Measurements from ENCODE around the gene DHDH.
"Not testable (repeated sequence)": the region's sequence is repeated elsewhere in the genome, so short reads cannot be mapped to it uniquely, and the experiment has no call there.

Gene DHDH

GRCh38 chr19:48921721-48922500, 11.6 kb upstream of the DHDH start:
- no peak for TF ChIP-seq TAF1 (IDR thresholded peaks at IDR 0.05; ENCODE audit: borderline replicate concordance, low read depth, low read length)
- no peak for TF ChIP-seq POLR2A (IDR thresholded peaks at IDR 0.05; ENCODE audit: low read depth, low read length)
- no peak for TF ChIP-seq POLR2AphosphoS5 (IDR thresholded peaks at IDR 0.05; ENCODE audit: low read depth, low read length)
- FAIRE-seq (no peak), DNase-seq (ENCODE audit: insufficient read length) (no peak)

- TF ChIP-seq POLR2AphosphoS5 (IDR thresholded peaks at IDR 0.05; ENCODE audit: low read depth, low read length): no peak
- no peak for TF ChIP-seq POLR2A (IDR thresholded peaks at IDR 0.05; ENCODE audit: low read depth, low read length)
- TF ChIP-seq TAF1 (IDR thresholded peaks at IDR 0.05; ENCODE audit: borderline replicate concordance, low read depth, low read length): no peak
- FAIRE-seq (no peak), DNase-seq (ENCODE audit: insufficient read length) (no peak)
Measured at GRCh38 chr19:48922548-48923490, 10.7 kb upstream of the DHDH start.

DNA sequence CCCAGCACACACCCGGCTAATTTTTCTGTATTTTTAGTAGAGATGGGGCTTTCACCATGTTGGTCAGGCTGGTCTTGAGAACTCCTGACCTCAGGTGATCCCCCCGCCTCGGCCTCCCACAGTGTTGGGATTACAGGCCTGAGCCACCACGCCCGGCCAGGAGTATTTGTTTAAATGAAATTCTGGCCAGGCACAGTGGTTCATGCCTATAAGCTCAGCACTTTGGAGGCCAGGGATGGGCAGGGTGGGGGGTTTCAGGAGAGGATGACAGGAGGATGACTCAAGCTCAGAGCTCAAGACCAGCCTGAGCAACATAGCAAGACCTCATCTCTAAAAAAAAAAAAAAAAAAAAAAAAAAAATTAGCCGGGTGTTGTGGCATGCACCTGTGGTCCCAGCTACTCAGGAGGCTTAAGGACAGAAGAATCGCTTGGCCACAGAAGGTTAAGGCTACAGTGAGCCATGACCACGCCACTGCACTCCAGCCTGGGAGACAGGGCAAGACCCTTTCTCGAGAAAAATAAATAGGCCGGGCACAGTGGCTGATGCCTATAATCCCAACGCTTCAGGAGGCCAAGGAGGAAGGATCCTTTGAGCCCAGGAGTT, 8.2 kb upstream of the DHDH start:
- no peak for FAIRE-seq
- TF ChIP-seq POLR2A (IDR thresholded peaks at IDR 0.05; ENCODE audit: low read depth, low read length): no peak
- no peak for TF ChIP-seq POLR2AphosphoS5 (IDR thresholded peaks at IDR 0.05; ENCODE audit: low read depth, low read length)
- no peak for TF ChIP-seq TAF1 (IDR thresholded peaks at IDR 0.05; ENCODE audit: borderline replicate concordance, low read depth, low read length)
- no peak for DNase-seq (ENCODE audit: insufficient read length)

DNA sequence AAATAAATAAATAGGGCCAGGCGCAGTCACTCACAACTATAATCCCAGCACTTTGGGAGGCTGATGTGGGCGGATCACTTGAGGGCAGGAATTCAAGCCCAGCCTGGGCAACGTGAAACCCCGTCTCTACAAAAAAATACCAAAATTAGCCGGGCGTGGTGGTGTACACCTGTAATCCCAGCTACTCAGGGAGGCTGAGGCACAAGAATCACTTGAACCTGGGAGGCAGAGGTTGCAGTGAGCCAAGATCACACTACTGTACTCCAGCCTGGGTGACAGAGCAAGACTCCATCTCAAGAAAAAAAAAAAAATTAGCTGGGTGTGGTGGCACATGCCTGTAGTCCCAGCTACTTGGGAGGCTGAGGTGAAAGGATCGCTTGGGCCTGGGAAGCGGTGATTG, 7.6 kb upstream of the DHDH start:
- FAIRE-seq; DNase-seq (ENCODE audit: insufficient read length): not testable (repeated sequence)

DNA sequence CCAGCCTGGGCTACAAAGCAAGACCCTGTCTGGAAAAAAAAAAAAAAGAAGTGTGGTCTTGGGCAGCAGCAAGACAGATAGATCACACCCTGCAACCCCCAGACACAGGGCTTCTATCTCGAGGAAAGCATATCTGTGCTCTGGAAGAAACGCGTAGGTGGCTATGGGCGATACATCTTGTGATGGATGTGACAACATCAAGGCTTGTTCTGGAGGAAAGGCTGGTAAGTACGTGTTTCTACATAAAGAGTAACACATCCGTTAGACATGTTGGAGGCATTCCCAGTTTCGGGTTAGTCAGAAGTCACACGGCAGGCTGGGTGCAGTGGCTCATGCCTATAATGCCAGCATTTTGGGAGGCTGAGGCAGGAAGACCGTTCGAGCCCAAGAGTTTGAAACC, 6.6 kb upstream of the DHDH start:
- FAIRE-seq (no peak), DNase-seq (ENCODE audit: insufficient read length) (no peak)
- TF ChIP-seq TAF1 (IDR thresholded peaks at IDR 0.05; ENCODE audit: borderline replicate concordance, low read depth, low read length) (no peak), POLR2AphosphoS5 (IDR thresholded peaks at IDR 0.05; ENCODE audit: low read depth, low read length) (no peak), POLR2A (IDR thresholded peaks at IDR 0.05; ENCODE audit: low read depth, low read length) (0 out of 2 replicates have a peak, but pooled peaks have one; percentile 22)

DNA sequence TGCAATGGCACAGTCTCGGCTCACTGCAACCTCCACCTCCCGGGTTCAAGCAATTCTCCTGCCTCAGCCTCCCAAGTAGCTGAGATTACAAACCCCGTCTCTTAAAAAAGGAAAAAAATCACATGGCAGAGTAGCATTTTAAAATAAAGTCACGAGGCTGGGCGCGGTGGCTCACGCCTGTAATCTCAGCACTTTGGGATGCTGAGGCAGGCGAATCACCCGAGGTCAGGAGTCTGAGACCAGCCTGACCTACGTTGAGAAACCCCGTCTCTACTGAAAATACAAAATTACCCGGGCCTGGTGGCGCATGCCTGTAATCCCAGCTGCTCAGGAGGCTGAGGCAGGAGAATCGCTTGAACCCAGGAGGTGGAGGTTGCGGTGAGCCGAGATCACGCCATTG, 5.8 kb upstream of the DHDH start:
- not testable (repeated sequence) for DNase-seq (ENCODE audit: insufficient read length); FAIRE-seq

DNA sequence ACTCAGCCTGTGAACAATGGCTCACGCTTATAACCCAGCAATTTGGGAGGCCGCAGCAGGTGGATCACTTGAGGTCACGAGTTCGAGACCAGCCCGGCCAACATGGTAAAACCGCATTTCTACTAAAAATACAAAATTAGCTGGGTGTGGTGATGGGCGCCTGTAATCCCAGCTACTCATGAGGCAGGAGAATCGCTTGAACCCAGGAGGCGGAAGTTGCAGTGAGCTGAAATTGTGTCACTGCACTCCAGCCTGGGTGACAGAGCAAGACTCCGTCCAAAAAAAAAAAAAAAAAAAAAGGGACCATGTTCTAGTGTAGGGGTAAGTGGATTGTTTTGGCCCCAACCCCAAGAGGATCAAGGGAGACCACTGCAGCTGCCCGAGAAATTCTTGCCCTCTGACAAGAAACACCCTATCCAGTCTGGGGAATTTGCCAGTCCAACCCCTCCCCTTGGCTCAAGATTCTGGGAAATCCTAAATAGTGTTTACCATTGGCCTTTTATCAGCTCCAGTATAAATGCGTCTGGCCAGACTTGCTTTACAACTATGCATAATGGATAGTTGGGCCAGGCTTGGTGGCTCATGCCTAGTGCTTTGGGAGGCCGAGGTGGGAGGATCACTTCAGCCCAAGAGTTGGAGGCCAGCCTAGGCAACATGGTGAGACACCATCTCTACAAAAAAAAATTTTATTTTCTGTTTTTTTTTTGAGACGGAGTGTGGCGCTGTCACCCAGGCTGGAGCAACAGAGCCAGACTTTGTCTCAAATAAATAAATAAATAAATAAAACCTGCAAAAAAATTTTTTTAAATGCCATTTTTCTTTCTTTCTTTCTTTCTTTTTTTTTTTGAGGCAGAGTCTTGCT, 5.1 kb upstream of the DHDH start:
- FAIRE-seq: no peak

GRCh38 chr19:48934837-48935236, 1.3 kb downstream of the DHDH start:
- DNase-seq (ENCODE audit: insufficient read length) (no peak), FAIRE-seq (no peak)
- TF ChIP-seq POLR2A (IDR thresholded peaks at IDR 0.05; ENCODE audit: low read depth, low read length) (no peak), TAF1 (IDR thresholded peaks at IDR 0.05; ENCODE audit: borderline replicate concordance, low read depth, low read length) (no peak), POLR2AphosphoS5 (IDR thresholded peaks at IDR 0.05; ENCODE audit: low read depth, low read length) (no peak)

More for the DNA sequence above, 5.1 kb upstream of the DHDH start:
- DNase-seq (ENCODE audit: insufficient read length): no peak
- no peak for TF ChIP-seq POLR2A (IDR thresholded peaks at IDR 0.05; ENCODE audit: low read depth, low read length)
- no peak for TF ChIP-seq POLR2AphosphoS5 (IDR thresholded peaks at IDR 0.05; ENCODE audit: low read depth, low read length)
- no peak for TF ChIP-seq TAF1 (IDR thresholded peaks at IDR 0.05; ENCODE audit: borderline replicate concordance, low read depth, low read length)

DNA sequence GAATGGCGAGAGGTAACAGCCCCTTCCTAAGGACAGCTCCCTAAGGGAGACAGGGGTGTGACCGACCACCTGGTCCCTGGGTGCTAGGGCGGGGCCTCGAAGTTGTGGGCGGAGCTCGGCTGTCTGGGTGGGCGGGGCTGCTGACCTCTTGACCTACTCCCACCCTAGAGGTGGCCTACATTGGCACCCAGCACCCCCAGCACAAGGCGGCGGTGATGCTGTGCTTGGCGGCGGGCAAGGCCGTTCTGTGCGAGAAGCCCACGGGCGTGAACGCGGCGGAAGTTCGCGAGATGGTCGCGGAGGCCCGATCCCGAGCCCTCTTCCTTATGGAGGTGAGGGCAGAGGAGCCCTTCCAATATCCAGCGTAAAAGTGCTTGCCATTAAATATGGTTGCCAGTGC, 2.4 kb downstream of the DHDH start:
- no peak for DNase-seq (ENCODE audit: insufficient read length)
- TF ChIP-seq POLR2AphosphoS5 (IDR thresholded peaks at IDR 0.05; ENCODE audit: low read depth, low read length) (no peak), POLR2A (IDR thresholded peaks at IDR 0.05; ENCODE audit: low read depth, low read length) (no peak), TAF1 (IDR thresholded peaks at IDR 0.05; ENCODE audit: borderline replicate concordance, low read depth, low read length) (no peak)
- no peak for FAIRE-seq

DNA sequence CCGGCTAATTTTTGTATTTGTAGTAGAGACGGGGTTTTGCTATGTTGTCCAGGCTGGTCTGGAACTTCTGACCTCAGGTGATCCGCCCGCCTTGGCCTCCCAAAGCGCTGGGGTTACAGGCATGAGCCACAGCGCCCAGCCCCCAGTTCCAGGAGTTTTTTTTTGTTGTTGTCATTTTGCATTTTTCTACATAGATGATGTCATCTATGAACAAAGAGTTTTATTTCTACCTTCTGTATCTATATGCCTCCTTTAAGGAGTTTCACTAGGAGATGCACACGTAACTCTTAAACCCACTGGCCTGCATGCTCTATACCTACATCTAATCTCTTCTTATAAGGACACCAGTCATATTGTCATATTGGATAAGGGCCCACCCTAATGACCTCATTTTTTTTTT, 4.8 kb downstream of the DHDH start:
- DNase-seq (ENCODE audit: insufficient read length): no peak
- FAIRE-seq: no peak
- TF ChIP-seq POLR2A (IDR thresholded peaks at IDR 0.05; ENCODE audit: low read depth, low read length) (no peak), TAF1 (IDR thresholded peaks at IDR 0.05; ENCODE audit: borderline replicate concordance, low read depth, low read length) (no peak), POLR2AphosphoS5 (IDR thresholded peaks at IDR 0.05; ENCODE audit: low read depth, low read length) (no peak)

- DNase-seq (ENCODE audit: insufficient read length) (no peak), FAIRE-seq (no peak)
- no peak for TF ChIP-seq POLR2A (IDR thresholded peaks at IDR 0.05; ENCODE audit: low read depth, low read length)
- no peak for TF ChIP-seq POLR2AphosphoS5 (IDR thresholded peaks at IDR 0.05; ENCODE audit: low read depth, low read length)
- no peak for TF ChIP-seq TAF1 (IDR thresholded peaks at IDR 0.05; ENCODE audit: borderline replicate concordance, low read depth, low read length)
Measured at GRCh38 chr19:48940902-48941301, 7.4 kb downstream of the DHDH start.

Data from GM12892 (cell line).